ENCODE measurements around the gene AMPD2. TPM values are rescaled to one million over a fixed set of nuclear protein-coding genes. Genes with fewer than 3 reads are reported as not detected.

AMPD2 gene
- total RNA-seq, 2 donors from 2014 or later = 55.7 to 69.3 TPM

DNA sequence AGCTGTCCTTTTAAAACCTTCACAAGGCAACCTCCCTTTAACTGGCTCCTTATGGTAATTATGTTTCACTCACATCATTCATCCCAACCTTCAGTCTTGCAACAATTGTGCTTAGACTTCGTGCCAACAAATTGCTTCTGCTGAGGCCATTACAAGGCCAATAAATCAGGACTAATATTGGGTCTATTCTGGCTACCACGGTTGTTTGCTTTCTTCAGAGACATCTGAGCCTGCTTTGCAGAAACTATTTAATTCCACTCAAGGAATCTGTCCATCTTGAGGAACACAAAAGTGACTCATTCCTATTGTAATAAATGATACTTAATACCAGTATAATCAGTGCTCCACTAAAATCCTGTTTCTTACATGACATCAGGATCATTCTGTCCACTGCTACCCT is 33.7 kb downstream of the AMPD2 start:
- peaks cover 43% of the 10 kb centered on the region for H3K27me3 Mint-ChIP-seq (ENCODE audit: insufficient read depth)
- no peaks in the 10 kb centered on the region for H3K9me3 Mint-ChIP-seq
- Histone ChIP-seq H3K9ac (ENCODE audit: extremely low read depth, low read length, poor library complexity, severe bottlenecking) (no peak overlapping the region), H3K27me3 (ENCODE audit: control insufficient read depth, insufficient read depth, low read length, poor library complexity, severe bottlenecking) (peaks cover 44% of the 10 kb centered on the region), H3K9me3 (ENCODE audit: control insufficient read depth, low read length) (no peaks in the 10 kb centered on the region), H3K4me3 (ENCODE audit: low read length) (no peak overlapping the region), H3K4me1 (ENCODE audit: control insufficient read depth, insufficient read depth, low read length) (no peaks in the 10 kb centered on the region), H3K36me3 (ENCODE audit: control insufficient read depth, insufficient read depth, low read length) (no peaks in the 10 kb centered on the region), H3K27ac (ENCODE audit: low read depth, low read length) (no peak overlapping the region)
- 86 to 92% methylated on average over 2 of the region's 2 CpGs for WGBS, 2 experiments (ENCODE audit: insufficient coverage in 1 of 2, insufficient read length in 1 of 2)
- no peak for DNase-seq
- TF ChIP-seq, protein P1, sequence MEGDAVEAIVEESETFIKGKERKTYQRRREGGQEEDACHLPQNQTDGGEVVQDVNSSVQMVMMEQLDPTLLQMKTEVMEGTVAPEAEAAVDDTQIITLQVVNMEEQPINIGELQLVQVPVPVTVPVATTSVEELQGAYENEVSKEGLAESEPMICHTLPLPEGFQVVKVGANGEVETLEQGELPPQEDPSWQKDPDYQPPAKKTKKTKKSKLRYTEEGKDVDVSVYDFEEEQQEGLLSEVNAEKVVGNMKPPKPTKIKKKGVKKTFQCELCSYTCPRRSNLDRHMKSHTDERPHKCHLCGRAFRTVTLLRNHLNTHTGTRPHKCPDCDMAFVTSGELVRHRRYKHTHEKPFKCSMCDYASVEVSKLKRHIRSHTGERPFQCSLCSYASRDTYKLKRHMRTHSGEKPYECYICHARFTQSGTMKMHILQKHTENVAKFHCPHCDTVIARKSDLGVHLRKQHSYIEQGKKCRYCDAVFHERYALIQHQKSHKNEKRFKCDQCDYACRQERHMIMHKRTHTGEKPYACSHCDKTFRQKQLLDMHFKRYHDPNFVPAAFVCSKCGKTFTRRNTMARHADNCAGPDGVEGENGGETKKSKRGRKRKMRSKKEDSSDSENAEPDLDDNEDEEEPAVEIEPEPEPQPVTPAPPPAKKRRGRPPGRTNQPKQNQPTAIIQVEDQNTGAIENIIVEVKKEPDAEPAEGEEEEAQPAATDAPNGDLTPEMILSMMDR (conservative IDR thresholded peaks at IDR 0.05) = no peak
- no peak overlapping the region for H3K27ac Mint-ChIP-seq
- H3K4me1 Mint-ChIP-seq = peaks cover 3% of the 10 kb centered on the region
- no peak overlapping the region for H3K4me3 Mint-ChIP-seq
- no peaks in the 10 kb centered on the region for H3K36me3 Mint-ChIP-seq (ENCODE audit: low read depth)

DNA sequence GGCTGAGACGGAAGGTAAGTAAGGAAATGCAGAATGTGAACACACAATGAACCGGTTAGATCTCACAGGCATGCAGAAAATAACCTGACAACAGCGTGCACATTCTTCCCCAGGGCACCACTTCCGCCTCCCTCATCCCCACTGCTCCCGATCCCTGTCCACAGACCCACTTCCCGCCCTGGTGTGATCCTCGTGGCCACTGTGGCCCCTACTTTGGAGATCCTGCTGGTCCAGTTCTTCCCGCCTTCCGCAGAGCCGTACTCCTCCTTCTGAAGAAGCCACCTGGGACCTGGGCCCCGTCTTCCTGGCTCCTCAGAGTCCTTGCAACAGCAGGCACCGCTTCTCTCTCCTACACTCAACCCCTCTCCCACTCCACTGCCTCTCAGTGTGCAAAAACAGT is 34.9 kb downstream of the AMPD2 start:
- Histone ChIP-seq H3K4me1 (ENCODE audit: control insufficient read depth, insufficient read depth, low read length) (no peaks in the 10 kb centered on the region), H3K9me3 (ENCODE audit: control insufficient read depth, low read length) (no peaks in the 10 kb centered on the region)

DNA sequence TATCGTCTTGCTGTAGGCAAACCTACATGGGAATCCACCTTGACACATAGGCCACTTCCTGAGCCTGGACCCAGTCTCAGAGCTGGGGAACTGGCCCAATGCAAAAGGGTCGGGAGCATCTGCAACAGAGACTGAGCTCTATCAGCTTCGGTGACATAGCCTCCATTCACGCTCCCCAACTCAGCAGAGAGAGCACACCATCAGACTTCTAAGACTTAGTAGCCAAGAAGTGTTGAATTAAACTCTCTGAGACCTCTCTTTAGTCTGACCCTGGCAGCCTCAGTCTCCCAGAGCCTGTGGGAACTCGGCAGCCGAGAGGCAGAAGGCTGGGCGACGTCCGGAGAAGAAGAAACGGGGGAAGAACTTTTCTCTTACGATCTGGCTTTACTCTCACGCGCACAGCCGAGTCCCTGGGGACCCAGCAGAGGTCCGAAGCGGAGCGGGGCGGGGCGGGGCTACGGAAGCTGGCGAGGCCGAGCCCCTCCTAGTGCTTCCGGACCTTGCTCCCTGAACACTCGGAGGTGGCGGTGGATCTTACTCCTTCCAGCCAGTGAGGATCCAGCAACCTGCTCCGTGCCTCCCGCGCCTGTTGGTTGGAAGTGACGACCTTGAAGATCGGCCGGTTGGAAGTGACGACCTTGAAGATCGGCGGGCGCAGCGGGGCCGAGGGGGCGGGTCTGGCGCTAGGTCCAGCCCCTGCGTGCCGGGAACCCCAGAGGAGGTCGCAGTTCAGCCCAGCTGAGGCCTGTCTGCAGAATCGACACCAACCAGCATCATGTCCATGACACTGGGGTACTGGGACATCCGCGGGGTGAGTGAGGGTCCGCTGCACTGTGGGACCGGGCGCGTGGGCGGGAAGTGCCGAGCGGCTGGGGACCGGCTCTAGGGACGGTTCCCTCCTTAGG is 36.2 kb downstream of the AMPD2 start, which contains the start of gene GSTM4:
GSTM4 (plus strand) TSS at position 485 of the 905 bp plus-strand sequence; CDS start at position 776, 291 bp downstream.
- DNase-seq = peak; percentile 94
- TF ChIP-seq, protein P1 (conservative IDR thresholded peaks at IDR 0.05) = no peak
- H3K4me3 ChIP-seq (ENCODE audit: low read length) = peak within 1 kb of the TSS; percentile 84
- WGBS, 2 experiments (ENCODE audit: insufficient coverage in 1 of 2, insufficient read length in 1 of 2) = 4 to 6% methylated on average over 42 to 54 of the region's 54 CpGs
- Mint-ChIP-seq H3K27me3 (ENCODE audit: insufficient read depth) (peaks cover 37% of the 10 kb centered on the region), H3K4me3 (peak within 1 kb of the TSS; percentile 85), H3K9me3 (no peaks in the 10 kb centered on the region), H3K4me1 (peaks cover 3% of the 10 kb centered on the region), H3K27ac (peak within 1 kb of the TSS; percentile 94), H3K36me3 (ENCODE audit: low read depth) (peaks cover 10% of the 10 kb centered on the region)
- no peak within 1 kb of the TSS for H3K27ac ChIP-seq (ENCODE audit: low read depth, low read length)
- peaks cover 38% of the 10 kb centered on the region for H3K27me3 ChIP-seq (ENCODE audit: control insufficient read depth, insufficient read depth, low read length, poor library complexity, severe bottlenecking)
- no peaks in the 10 kb centered on the region for H3K36me3 ChIP-seq (ENCODE audit: control insufficient read depth, insufficient read depth, low read length)
- H3K4me1 ChIP-seq (ENCODE audit: control insufficient read depth, insufficient read depth, low read length) = no peaks in the 10 kb centered on the region
- peak within 1 kb of the TSS; percentile 45 for H3K9ac ChIP-seq (ENCODE audit: extremely low read depth, low read length, poor library complexity, severe bottlenecking)
- H3K9me3 ChIP-seq (ENCODE audit: control insufficient read depth, low read length) = no peaks in the 10 kb centered on the region

More for the DNA sequence above, 34.9 kb downstream of the AMPD2 start:
- no peak overlapping the region for H3K27ac ChIP-seq (ENCODE audit: low read depth, low read length)
- 92 to 98% methylated on average over 9 to 12 of the region's 12 CpGs for WGBS, 2 experiments (ENCODE audit: insufficient coverage in 1 of 2, insufficient read length in 1 of 2)
- no peaks in the 10 kb centered on the region for H3K36me3 ChIP-seq (ENCODE audit: control insufficient read depth, insufficient read depth, low read length)
- no peak for DNase-seq
- peaks cover 44% of the 10 kb centered on the region for H3K27me3 ChIP-seq (ENCODE audit: control insufficient read depth, insufficient read depth, low read length, poor library complexity, severe bottlenecking)
- Mint-ChIP-seq H3K4me1 (peaks cover 3% of the 10 kb centered on the region), H3K4me3 (no peak overlapping the region), H3K9me3 (no peaks in the 10 kb centered on the region), H3K27me3 (ENCODE audit: insufficient read depth) (peaks cover 43% of the 10 kb centered on the region), H3K27ac (no peak overlapping the region), H3K36me3 (ENCODE audit: low read depth) (peaks cover 8% of the 10 kb centered on the region)
- no peak overlapping the region for H3K9ac ChIP-seq (ENCODE audit: extremely low read depth, low read length, poor library complexity, severe bottlenecking)
- TF ChIP-seq, protein P1 (conservative IDR thresholded peaks at IDR 0.05) = no peak
- H3K4me3 ChIP-seq (ENCODE audit: low read length) = no peak overlapping the region
